ENCODE measurements around the gene PRSS16. TPM values are rescaled to one million over a fixed set of nuclear protein-coding genes. Genes with fewer than 3 reads are reported as not detected.
"Not testable (repeated sequence)": the region's sequence is repeated elsewhere in the genome, so short reads cannot be mapped to it uniquely, and the experiment has no call there.

The PRSS16 gene
- not detected for total RNA-seq
- long read RNA-seq: 0 reads

- no peak for DNase-seq (ENCODE audit: low spot score)
- intact Hi-C loops (cut with DNase I): no loop called here
Measured at GRCh38 chr6:27247133-27247836, at the start of gene PRSS16. Gene PRSS16 (plus strand): TSS chr6:27247701. CDS start chr6:27247738, 37 bp downstream.

- DNase-seq (ENCODE audit: low spot score): no peak
- intact Hi-C loops (cut with DNase I): no loop called here
Measured at GRCh38 chr6:27205375-27206278, 41.9 kb upstream of the PRSS16 start.

- intact Hi-C loops (cut with DNase I): no loop called here
- no peak for DNase-seq (ENCODE audit: low spot score)
Measured at GRCh38 chr6:27206806-27207205, 40.7 kb upstream of the PRSS16 start.

GRCh38 chr6:27208042-27208441 lies 39.5 kb upstream of the PRSS16 start:
- no peak for DNase-seq (ENCODE audit: low spot score)
- intact Hi-C loops (cut with DNase I): no loop called here

GRCh38 chr6:27209196-27209595 lies 38.3 kb upstream of the PRSS16 start:
- no peak for DNase-seq (ENCODE audit: low spot score)
- intact Hi-C loops (cut with DNase I): no loop called here

GRCh38 chr6:27209659-27210269 lies 37.7 kb upstream of the PRSS16 start:
- intact Hi-C loops (cut with DNase I): no loop called here
- no peak for DNase-seq (ENCODE audit: low spot score)

GRCh38 chr6:27213091-27213517 lies 34.4 kb upstream of the PRSS16 start:
- DNase-seq (ENCODE audit: low spot score); intact Hi-C loops (cut with DNase I): not testable (repeated sequence)

- DNase-seq (ENCODE audit: low spot score): no peak
- intact Hi-C loops (cut with DNase I): no loop called here
Measured at GRCh38 chr6:27213544-27214125, 33.9 kb upstream of the PRSS16 start.

- DNase-seq (ENCODE audit: low spot score): no peak
- intact Hi-C loops (cut with DNase I): no loop called here
Measured at GRCh38 chr6:27214126-27214601, 33.3 kb upstream of the PRSS16 start.

GRCh38 chr6:27216874-27217273 lies 30.6 kb upstream of the PRSS16 start:
- no peak for DNase-seq (ENCODE audit: low spot score)
- intact Hi-C loops (cut with DNase I): no loop called here

GRCh38 chr6:27222971-27223370 lies 24.5 kb upstream of the PRSS16 start:
- DNase-seq (ENCODE audit: low spot score); intact Hi-C loops (cut with DNase I): not testable (repeated sequence)

- no peak for DNase-seq (ENCODE audit: low spot score)
- intact Hi-C loops (cut with DNase I): no loop called here
Measured at GRCh38 chr6:27224729-27225128, 22.8 kb upstream of the PRSS16 start.

GRCh38 chr6:27228963-27229477 lies 18.5 kb upstream of the PRSS16 start:
- no peak for DNase-seq (ENCODE audit: low spot score)
- intact Hi-C loops (cut with DNase I): no loop called here

GRCh38 chr6:27230758-27231111 lies 16.8 kb upstream of the PRSS16 start:
- intact Hi-C loops (cut with DNase I): no loop called here
- no peak for DNase-seq (ENCODE audit: low spot score)

- no peak for DNase-seq (ENCODE audit: low spot score)
- intact Hi-C loops (cut with DNase I): no loop called here
Measured at GRCh38 chr6:27234576-27234975, 12.9 kb upstream of the PRSS16 start.

GRCh38 chr6:27237089-27237803 lies 10.3 kb upstream of the PRSS16 start:
- no peak for DNase-seq (ENCODE audit: low spot score)
- intact Hi-C loops (cut with DNase I): no loop called here

GRCh38 chr6:27238010-27238983 lies 9.2 kb upstream of the PRSS16 start:
- no peak for DNase-seq (ENCODE audit: low spot score)
- intact Hi-C loops (cut with DNase I): no loop called here

GRCh38 chr6:27239258-27239657 lies 8.2 kb upstream of the PRSS16 start:
- intact Hi-C loops (cut with DNase I): no loop called here
- DNase-seq (ENCODE audit: low spot score): no peak

All from cardiac septum (tissue), 1 donor.